Ovary (tissue), 9 donors: ENCODE measurements around the gene PAM16. TPM values are rescaled to one million over a fixed set of nuclear protein-coding genes. Genes with fewer than 3 reads are reported as not detected.

Experiments used
- DNase-seq, 5 donors: peaks; one replicate each; pipeline ENCODE4 v3.0.0-alpha.2; 2019 to 2020
- H3K27ac ChIP-seq, 2 donors: fragments of 200-600 bp; one replicate each; pipeline versions ENCODE4 v1.5.1 to v1.8.0; 2019 to 2022
- H3K27me3 ChIP-seq: fragments of 200-600 bp; one replicate; pipeline ENCODE4 v1.8.0; 2022
- H3K36me3 ChIP-seq: fragments of 200-600 bp; sonication (generic); one replicate; pipeline ENCODE4 v1.5.1; 2019
- H3K4me1 ChIP-seq: one replicate; pipeline ENCODE4 v1.8.1; 2013; ENCODE audit warnings: mild to moderate bottlenecking, moderate library complexity; ENCODE audit not compliant: insufficient read depth
- H3K4me3 ChIP-seq: fragments of 200-600 bp; sonication (generic); one replicate; pipeline ENCODE4 v1.5.1; 2017
- H3K9me3 ChIP-seq, 2 donors: fragments of 200-600 bp in 1 of 2; sonication (generic) in 1 of 2; one replicate each; pipeline versions ENCODE4 v1.5.1 to v1.8.1; 2013 to 2019; ENCODE audit warnings: mild to moderate bottlenecking in 1 of 2, moderate library complexity in 1 of 2
- EP300 ChIP-seq: sonication (generic); formaldehyde crosslinking; IDR thresholded peaks from one replicate; pipeline ENCODE4 v1.6.1; 2017; ENCODE audit warnings: antibody characterized with exemption
- POLR2A ChIP-seq: fragments of 450-650 bp; IDR thresholded peaks from one replicate; pipeline ENCODE4 v1.6.1; 2017; ENCODE audit warnings: antibody characterized with exemption, mild to moderate bottlenecking, moderate library complexity
- WGBS, 3 donors: extraction: QIAGEN DNeasy Blood & Tissue Kit in 1 of 3; methylation state at CpG; one replicate each; pipeline versions ENCODE4 v1.1.5 to v1.1.7; 2013 to 2017; 5-methylcytosine and 5-hydroxymethylcytosine counted together
- intact Hi-C, 4 donors: fragments of 100-400 bp; cut with DNase I; formaldehyde crosslinking; loops; one replicate each; pipeline versions ENCODE4 v1.11.0 to v1.15.1; 2022 to 2023
- polyA plus RNA-seq, 2 donors: library from polyadenylated mRNA; stranded (reverse); fragments of 200-250 nt in 1 of 2; fragments of 350-450 nt in 1 of 2; fragmentation: Illumina TruSeq in 1 of 2; extraction: RNeasy Lipid Tissue Mini Kit (QIAGEN cat#74804) in 1 of 2; gene quantifications; one replicate each; pipeline ENCODE4 v1.2.3, GENCODE V29; 2013 to 2014
- total RNA-seq, 7 donors: library from RNA; depleted of rRNA in 2 of 7; stranded (reverse); fragments of >200 nt in 2 of 7; fragmentation: NEBNext Ultra II Directional in 3 of 7; extraction: Animal tissue kit (Norgen Biotek cat#: 25700) in 3 of 7; gene quantifications; one replicate each; pipeline versions ENCODE4 v1.1.0 to v1.2.4, GENCODE V29; 2016 to 2023
- TF ChIP-seq, protein P1 (sequence below), 3 donors: fragments of 450-650 bp in 2 of 3; fragments of 200-600 bp in 1 of 3; IDR thresholded peaks; one replicate each; pipeline versions ENCODE4 v1.5.1 to v1.8.0; 2016 to 2022; ENCODE audit warnings: antibody characterized with exemption in 3 of 3, mild to moderate bottlenecking in 1 of 3
- donor health status: DM: no; HTN: no; CAD: no; lungs with moderate emphysema.
- donor health status: DM: no; HTN: no; CAD: no.
- donor health status: Bipolar disorder and iron deficiency.
- donor health status: DM: yes; HTN: yes; CAD: no.
- donor health status: DM: no; HTN: no; CAD: no.
- donor health status: DM: yes; HTN: yes; CAD: no.

PAM16 gene
- total and polyA plus RNA-seq, 9 donors, result 18.5 to 47.2 (median 35.7) TPM

DNA sequence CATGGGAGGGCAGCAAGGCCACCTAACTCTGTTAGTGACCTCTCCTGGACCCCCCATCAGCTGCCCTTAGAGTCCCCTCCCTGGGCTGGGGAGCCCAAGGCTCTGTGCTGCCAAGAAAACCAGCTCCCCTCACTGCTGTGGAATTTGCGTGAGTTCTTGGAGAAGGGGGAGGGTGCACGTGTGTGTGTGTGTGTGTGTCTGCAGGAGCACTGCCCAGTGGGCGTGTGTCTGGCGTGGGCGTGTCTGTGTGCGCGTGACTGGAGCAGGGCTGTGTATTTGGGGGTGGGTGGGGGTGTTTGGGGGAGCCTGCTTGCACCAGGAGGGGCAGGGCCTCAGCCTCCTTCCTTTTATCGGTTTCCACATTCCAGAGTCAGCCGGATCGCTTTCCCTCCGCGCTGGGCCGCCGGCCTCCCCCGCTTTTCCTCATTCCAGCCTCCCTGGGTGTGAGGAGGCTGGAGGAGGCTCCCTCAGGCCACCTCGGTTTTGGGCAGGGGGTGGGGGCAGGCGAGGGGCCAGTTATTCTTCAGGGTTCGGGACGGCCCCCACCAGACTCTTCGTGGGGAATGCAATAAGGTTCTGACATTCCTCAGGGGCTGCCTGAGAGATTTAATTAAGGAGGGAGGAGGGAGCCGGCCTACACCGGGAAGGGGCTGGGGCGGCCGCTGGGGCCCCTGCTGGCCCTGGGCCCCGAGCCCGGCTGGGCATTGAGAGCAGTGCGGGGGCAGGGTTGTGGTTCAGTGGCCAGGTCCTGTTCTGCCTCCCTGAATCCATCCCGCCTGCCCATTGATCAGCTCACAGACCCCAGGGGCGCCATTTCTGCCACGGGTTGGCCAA, 23.0 kb upstream of the PAM16 start:
- Histone ChIP-seq H3K4me1 (peaks cover 51% of the 10 kb centered on the region), H3K9me3 (no peaks in the 10 kb centered on the region), H3K36me3 (no peaks in the 10 kb centered on the region), H3K4me3 (peak overlapping the region; percentile 78), H3K27me3 (no peaks in the 10 kb centered on the region), H3K27ac (peak overlapping the region; percentile 87 to 91)
- DNase-seq, result peak; percentile 94 to 97 (median 95)
- WGBS, 3 donors, result 7 to 11% (median 10%) methylated on average over 27 to 30 of the region's 30 CpGs
- TF ChIP-seq EP300, result no peak
- TF ChIP-seq POLR2A, result no peak
- TF ChIP-seq, protein P1, sequence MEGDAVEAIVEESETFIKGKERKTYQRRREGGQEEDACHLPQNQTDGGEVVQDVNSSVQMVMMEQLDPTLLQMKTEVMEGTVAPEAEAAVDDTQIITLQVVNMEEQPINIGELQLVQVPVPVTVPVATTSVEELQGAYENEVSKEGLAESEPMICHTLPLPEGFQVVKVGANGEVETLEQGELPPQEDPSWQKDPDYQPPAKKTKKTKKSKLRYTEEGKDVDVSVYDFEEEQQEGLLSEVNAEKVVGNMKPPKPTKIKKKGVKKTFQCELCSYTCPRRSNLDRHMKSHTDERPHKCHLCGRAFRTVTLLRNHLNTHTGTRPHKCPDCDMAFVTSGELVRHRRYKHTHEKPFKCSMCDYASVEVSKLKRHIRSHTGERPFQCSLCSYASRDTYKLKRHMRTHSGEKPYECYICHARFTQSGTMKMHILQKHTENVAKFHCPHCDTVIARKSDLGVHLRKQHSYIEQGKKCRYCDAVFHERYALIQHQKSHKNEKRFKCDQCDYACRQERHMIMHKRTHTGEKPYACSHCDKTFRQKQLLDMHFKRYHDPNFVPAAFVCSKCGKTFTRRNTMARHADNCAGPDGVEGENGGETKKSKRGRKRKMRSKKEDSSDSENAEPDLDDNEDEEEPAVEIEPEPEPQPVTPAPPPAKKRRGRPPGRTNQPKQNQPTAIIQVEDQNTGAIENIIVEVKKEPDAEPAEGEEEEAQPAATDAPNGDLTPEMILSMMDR (IDR thresholded peaks at IDR 0.05), result no peak
- intact Hi-C loops, result no loop called here

GRCh38 chr16:4373356-4373908, 22.3 kb upstream of the PAM16 start:
- TF ChIP-seq, protein P1 (IDR thresholded peaks at IDR 0.05), result no peak
- TF ChIP-seq EP300, result no peak
- TF ChIP-seq POLR2A, result no peak
- 2 to 10% (median 10%) methylated on average over 8 to 9 of the region's 9 CpGs for WGBS, 3 donors
- H3K4me3 ChIP-seq, result peak overlapping the region; percentile 78
- peak overlapping the region; percentile 87 for H3K27ac ChIP-seq
- intact Hi-C loops, result no loop called here
- peaks cover 51% of the 10 kb centered on the region for H3K4me1 ChIP-seq
- no peaks in the 10 kb centered on the region for H3K27me3 ChIP-seq
- DNase-seq, result peak; percentile 56 to 72 (median 66)
- H3K9me3 ChIP-seq, result no peaks in the 10 kb centered on the region
- no peaks in the 10 kb centered on the region for H3K36me3 ChIP-seq

DNA sequence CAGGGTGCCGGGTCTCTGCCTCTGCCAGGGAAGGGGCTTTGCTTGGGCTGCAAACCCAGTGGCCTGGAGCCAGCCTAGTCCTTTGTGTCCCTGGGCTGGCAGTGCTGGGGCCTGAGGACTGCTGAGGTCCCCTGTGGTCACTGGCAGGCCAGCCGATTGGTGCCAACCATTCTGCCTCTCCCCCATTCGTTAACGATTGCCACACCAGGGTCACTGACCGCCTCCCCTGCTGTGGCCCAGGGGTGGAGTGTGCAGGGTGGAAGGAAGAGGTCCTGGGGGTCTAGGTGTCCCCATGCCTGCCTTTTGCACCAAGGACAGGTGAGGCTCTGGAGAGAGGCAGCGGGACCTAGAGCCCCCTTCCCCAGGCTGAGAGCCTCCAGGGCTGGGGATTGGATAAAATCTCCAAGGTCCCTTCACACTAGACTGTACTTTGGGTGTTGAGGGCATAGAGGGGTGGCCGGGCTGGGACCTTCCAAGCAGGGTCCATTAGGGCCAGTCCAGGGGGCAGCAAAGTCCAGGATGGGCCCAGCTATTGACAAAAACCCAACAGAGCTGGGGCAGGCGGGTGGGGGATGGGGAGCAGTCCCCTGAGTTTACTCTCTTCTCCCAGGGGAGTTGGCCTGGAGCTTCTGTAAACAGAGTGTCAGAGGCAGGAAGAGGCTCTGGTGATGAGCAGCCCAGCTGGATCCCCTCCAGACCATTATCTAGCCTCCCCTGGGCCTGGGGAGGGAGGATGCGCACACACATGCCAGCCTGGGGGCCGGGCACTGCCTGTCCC, 21.6 kb upstream of the PAM16 start:
- intact Hi-C loops, result no loop called here
- no peaks in the 10 kb centered on the region for H3K27me3 ChIP-seq
- 9 to 19% (median 11%) methylated on average over 10 of the region's 10 CpGs for WGBS, 3 donors
- H3K4me3 ChIP-seq, result peak overlapping the region; percentile 78
- TF ChIP-seq POLR2A (no peak), EP300 (no peak)
- TF ChIP-seq, protein P1 (IDR thresholded peaks at IDR 0.05), result no peak
- peaks cover 48% of the 10 kb centered on the region for H3K4me1 ChIP-seq
- no peaks in the 10 kb centered on the region for H3K9me3 ChIP-seq
- H3K27ac ChIP-seq, result peak overlapping the region; percentile 87
- no peaks in the 10 kb centered on the region for H3K36me3 ChIP-seq
- peak; percentile 48 to 71 (median 63) for DNase-seq

GRCh38 chr16:4372001-4372577, 21.0 kb upstream of the PAM16 start:
- TF ChIP-seq, protein P1 (IDR thresholded peaks at IDR 0.05), result peak in 1 of 3 donors; percentile 3
- TF ChIP-seq EP300, result no peak
- H3K27ac ChIP-seq, result peak overlapping the region; percentile 87
- no peaks in the 10 kb centered on the region for H3K27me3 ChIP-seq
- DNase-seq, result peak in 2 of 5 donors; percentile 61 to 63
- peak overlapping the region; percentile 78 for H3K4me3 ChIP-seq
- intact Hi-C loops, result no loop called here
- 0 to 4% (median 1%) methylated on average over 18 to 43 of the region's 43 CpGs for WGBS, 3 donors
- peaks cover 46% of the 10 kb centered on the region for H3K4me1 ChIP-seq
- no peaks in the 10 kb centered on the region for H3K9me3 ChIP-seq
- no peaks in the 10 kb centered on the region for H3K36me3 ChIP-seq
